Fibroblast of skin of left biceps (primary cell): Measurements from ENCODE around the gene LDAF1.
"Not testable (repeated sequence)": the region's sequence is repeated elsewhere in the genome, so short reads cannot be mapped to it uniquely, and the experiment has no call there.

Source experiments
- DNase-seq, 2 experiments: peaks; one replicate each; pipeline ENCODE4 v3.0.0-alpha.2; 2013; ENCODE audit warnings: low read depth in 2 of 2

LDAF1 gene

GRCh38 chr16:21158208-21159110 lies at the start of gene LDAF1:
Gene LDAF1, plus strand, starts transcription at chr16:21158674. Its CDS starts 2,509 bp downstream, at chr16:21161183.
- peak; percentile 28 to 35 for DNase-seq

GRCh38 chr16:21115551-21115950 lies 42.9 kb upstream of the LDAF1 start:
- not testable (repeated sequence) for DNase-seq

- DNase-seq = no peak
These were observed 42.3 kb upstream of the LDAF1 start for GRCh38 chr16:21116148-21116693.

- DNase-seq = no peak
These were observed 40.9 kb upstream of the LDAF1 start for GRCh38 chr16:21117567-21117966.

- no peak for DNase-seq
These were observed 37.4 kb upstream of the LDAF1 start for GRCh38 chr16:21120976-21121520.

- no peak for DNase-seq
These were observed 33.3 kb upstream of the LDAF1 start for GRCh38 chr16:21125191-21125590.

- DNase-seq = no peak
These were observed 32.0 kb upstream of the LDAF1 start for GRCh38 chr16:21126518-21126917.

GRCh38 chr16:21128991-21129390 lies 29.5 kb upstream of the LDAF1 start:
- DNase-seq = no peak

- no peak for DNase-seq
These were observed 27.7 kb upstream of the LDAF1 start for GRCh38 chr16:21130811-21131210.

GRCh38 chr16:21134053-21134452 lies 24.4 kb upstream of the LDAF1 start:
- no peak for DNase-seq

GRCh38 chr16:21145738-21146137 lies 12.7 kb upstream of the LDAF1 start:
- no peak for DNase-seq

GRCh38 chr16:21150375-21151001 lies 8.0 kb upstream of the LDAF1 start, which contains the start of gene DNAH3:
Gene DNAH3, minus strand, starts transcription at chr16:21150846. Its CDS starts 527 bp downstream, at chr16:21150319.
- no peak for DNase-seq

- DNase-seq = not testable (repeated sequence)
These were observed 6.1 kb upstream of the LDAF1 start for GRCh38 chr16:21152160-21153030.

GRCh38 chr16:21153124-21153729 lies 5.2 kb upstream of the LDAF1 start:
- not testable (repeated sequence) for DNase-seq

GRCh38 chr16:21156011-21156410 lies 2.5 kb upstream of the LDAF1 start:
- DNase-seq = not testable (repeated sequence)

- DNase-seq = peak; percentile 60 to 68
These were observed 1.6 kb upstream of the LDAF1 start for GRCh38 chr16:21156767-21157467.

- no peak for DNase-seq
These were observed 842 bp upstream of the LDAF1 start for GRCh38 chr16:21157632-21158031.

- no peak for DNase-seq
These were observed 942 bp downstream of the LDAF1 start for GRCh38 chr16:21159281-21159951.

GRCh38 chr16:21160276-21160675 lies 1.8 kb downstream of the LDAF1 start:
- DNase-seq = no peak

GRCh38 chr16:21161211-21161610 lies 2.7 kb downstream of the LDAF1 start:
- no peak for DNase-seq
